Measurements from ENCODE around the gene ITGB7.

ITGB7 gene

DNA sequence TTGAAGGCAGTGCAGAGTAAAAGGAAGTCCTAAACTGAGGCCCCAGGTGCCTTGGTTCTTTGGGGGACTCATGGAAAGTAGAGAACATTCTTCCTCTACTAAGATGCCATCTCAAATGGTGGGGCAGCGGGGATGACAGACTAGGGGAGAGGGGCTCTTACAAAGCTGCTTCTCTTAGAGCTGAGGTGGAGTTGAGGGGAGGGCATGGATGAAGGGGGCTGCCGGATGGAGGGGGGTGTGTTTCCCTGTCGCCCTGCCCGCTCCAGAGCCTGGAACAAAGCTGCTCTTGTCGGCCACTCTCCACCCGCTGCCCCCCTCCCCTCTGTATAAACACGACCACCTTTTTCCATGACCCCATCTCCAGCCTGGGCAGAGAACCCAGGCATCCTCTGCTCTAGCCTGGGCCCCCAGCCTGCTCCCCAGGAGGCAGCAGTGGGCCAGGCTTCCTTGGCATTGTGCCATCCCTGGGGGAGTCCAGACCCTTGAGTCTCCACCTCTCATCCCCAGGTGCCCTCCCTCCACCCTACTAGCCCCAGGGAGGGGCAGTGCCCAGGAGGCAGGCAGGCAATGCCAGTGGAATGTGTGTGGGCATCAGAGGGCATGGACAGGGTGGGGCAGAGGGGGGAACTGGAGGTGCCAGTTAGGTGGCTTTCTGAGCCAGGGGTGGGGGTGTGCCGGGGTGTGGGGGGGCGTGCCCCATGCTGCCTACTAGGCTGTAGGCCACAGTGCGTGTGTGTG is 23.2 kb upstream of the ITGB7 start:
- FAIRE-seq, result no peak

DNA sequence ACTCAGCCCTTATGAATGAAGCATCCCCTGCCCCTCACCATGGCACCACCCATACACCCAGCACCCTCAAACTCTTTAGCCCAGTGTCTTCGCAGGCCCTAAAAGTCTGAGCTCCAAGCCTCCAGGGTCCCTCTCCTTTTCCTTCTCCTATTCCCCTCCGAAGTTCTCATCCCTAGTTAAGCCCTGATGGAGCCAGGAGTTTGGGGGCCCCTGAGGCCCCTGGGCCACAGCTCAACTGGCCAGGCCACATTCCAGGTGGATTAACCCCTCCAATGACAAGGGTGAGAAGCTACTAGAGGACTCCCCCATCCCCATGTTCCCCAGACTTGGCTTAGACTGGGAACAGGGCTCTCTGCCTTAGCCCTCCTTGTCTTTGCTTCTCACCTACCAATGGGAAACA is 22.4 kb upstream of the ITGB7 start:
- no peak for FAIRE-seq

DNA sequence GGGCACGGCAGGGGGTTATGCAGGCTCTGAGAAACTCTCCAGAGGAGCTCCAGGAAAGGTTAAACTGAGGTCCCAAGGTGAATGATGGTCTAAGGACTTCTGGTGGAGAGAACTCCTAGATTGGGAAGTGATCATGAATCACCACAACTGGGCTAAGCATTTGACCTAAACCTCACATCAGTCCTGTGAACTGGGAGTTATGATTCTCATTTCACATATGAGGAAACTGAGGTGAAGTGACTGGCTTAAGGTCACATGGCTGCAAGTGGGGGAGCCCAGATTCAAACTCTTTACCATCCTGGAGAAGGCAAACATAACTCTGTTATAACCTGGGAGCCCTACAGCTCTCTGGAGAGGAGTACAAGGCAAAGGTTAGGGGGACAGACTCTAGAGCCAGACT is 20.8 kb upstream of the ITGB7 start:
- FAIRE-seq, result no peak

DNA sequence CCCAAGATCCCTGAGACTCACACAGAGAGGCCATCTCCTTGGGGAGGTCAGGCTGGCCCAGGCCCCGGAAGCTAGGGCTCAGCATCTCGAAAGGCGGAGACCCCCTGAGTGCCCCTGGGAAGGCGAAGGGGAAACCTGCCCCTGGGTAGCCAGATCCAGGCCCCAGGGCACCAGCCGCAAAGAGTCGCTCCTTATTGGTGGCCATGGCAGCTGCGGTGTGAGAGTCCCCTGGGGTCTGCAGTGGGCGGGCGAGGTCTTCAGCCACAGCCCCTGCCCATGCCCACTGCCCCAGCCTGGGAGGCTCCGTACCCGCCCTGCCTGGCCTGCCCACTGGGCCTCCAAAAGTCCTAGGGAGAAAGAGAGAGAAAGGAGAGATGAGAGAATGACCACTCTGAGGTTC is 20.3 kb upstream of the ITGB7 start:
- FAIRE-seq, result no peak

DNA sequence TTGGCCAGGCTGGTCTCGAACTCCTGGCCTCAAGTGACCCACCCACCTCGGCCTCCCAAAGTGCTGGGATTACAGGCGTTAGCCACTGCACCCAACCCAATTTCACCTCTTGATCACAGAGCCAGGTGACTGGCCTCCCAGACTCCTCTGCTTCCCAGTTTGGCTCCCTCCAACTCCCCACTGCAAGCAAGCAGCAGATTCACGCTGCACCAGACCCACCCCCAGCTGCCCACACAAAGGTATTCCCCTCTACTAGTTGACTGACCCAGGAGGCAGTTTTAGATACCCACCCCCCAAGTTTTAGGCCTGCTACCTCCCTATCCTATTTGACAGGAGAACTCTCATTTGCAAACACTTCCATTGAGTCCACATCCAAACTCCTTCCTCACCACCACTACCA is 19.8 kb upstream of the ITGB7 start:
- no peak for FAIRE-seq

DNA sequence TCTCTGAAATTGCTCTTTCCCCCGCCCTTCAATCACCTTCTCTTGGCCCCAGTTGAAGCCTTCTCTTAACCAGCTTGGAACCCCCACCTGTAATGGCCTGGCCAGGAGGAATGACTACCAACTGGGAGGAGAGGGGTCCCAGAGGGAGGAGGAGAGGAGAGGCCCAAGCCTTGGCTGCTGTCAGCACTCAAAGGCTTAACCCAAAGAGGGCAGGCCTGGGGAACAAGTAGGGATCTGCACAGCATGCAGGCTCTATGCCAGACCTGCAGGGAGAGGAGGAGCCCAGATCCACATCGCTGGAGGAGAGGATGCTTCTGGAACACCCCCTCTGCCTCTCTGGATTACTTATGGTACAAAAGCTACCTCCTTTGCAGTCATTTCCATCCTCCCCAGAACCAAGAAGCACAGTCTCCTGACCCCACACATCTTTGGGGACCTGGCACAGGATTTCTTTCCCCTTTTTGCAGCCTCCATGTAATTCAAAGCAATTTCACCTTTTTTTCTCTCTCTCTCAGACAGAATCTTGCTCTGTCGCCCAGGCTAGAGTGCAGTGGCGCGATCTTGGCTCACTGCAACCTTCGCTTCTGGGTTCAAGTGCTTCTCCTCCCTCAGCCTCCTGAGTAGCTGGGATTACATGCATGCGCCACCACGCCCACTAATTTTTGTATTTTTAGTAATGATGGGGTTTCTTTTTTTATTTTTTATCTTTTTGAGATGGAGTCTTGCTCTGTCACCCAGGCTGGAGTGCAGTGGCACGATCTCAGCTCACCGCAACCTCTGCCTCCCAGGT is 18.8 kb upstream of the ITGB7 start:
- FAIRE-seq, result no peak

DNA sequence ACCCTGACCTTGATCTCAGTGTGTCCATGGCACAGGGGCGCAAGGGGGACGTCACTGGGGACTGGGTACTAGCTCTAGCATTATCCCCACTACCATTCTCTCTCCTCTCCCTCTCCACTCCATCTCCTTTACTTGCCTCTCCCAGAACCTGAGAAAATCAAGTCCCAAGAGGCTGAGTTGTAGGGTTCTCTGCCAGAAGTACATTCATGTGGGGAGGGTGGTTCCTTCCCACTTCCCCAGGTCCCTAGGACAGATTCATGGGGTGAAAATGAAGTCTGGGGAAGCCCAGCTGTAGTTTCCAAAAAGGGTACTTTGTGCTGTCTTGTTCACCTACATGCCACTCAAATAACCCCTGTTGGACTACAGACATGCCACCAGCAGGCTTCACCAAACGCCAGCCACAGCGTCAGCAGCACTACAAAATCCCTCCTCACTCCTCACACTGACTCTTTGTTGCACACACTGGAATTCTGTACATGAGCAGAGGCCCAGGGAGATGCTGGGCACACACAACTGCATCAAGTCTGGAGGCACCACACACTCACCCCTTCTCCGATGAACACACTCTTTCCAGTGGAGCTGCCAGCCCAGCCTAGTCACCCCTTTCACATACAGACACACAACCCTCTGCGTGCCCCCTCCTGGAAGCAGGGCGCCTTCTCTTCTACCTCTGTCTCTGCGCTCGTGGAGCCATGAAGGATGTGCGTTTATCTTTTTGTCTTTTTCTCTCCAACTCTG is 18.0 kb upstream of the ITGB7 start:
- FAIRE-seq, result no peak

DNA sequence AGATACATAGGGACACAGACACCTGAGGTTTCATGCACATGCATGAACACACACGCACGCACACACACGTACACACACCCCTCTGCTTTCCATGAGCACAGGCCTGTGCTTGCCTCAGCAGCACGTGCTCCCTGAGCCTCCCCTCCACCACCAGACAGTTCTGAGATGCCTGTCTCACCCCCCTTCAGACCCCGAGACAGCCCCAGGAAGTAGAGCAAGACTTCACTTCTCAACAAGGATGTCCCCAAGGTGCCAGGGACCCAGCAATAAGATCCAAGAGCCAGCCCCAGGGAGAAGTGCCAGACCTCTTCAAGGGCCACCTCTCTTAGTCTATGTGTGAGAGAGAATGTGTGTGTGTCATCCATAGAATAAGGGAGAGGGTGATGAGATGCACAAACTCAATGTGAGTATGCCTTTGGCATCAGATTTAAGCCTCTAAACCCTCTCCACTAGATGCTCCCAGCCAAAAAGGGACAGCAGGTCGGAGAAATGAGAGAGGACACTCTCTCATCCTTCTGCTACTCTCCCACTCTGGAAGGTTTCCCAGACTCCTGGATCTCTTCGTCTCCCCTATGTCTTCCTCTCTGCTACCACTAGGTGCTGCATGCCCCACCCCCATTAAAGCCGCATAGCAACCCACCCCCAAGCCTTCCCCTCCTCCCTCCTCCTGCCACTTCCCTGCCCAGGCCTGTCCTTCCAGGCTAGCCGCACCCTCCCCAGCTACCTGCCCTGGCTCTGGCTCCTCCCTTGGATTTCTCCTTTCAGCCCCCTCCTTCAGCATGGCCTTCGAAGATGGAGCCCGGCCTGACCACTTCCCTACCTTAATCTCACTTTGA is 17.2 kb upstream of the ITGB7 start:
- no peak for FAIRE-seq

DNA sequence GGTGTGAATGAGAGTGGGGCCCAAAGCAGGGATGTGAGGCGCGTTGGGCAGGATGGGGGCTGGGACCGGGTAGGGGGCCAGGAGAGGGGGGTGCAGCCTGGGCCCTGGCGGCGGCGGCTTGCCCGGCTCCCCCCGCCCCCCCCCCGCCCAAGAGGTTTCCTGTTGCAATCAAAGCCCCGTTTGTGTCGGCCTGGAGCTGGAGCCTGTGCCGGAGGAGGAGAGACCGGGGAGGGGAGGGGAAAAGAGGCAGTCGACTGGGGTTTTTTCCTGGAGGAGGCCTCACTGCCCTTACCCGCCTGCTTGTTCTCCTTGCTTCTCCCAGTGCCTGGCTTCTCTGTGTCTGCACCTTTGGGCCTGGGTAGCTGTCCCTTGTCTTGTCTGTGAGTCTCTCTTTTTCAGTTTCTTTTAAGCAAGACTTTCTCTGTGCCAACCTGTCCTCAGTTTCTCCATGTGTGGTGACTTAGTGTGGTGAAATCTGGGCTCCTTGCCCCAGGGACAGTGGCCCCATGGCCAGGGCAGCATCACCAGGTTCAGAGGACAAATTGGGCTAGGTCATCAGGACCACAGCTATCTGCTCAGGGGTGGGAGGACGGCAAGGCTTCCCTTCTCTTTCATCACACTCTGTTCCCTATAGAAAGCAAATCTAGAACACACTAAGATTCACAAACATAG is 16.5 kb upstream of the ITGB7 start:
- FAIRE-seq, result no peak

DNA sequence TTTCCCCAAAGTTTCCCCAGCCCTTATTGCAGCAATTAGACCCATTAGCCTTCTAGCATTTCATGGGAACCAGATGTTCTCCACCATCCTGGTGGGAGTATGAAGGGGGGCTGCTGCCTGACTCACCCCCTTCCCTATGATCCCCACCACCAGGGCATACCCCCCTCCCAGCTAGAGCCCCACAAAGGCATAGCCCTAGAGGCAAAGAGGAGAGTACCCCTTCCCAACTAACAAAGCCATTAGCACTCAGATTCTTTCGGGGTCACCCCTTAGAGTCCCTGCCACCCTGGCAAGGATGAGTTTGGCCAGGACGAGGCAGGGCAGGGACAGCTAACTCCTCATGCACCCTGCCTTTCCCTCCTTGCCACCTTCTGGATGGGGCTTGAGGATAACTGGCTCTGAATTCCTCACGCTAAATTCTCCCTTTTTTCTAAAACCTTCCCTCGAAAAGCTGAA is 15.8 kb upstream of the ITGB7 start:
- FAIRE-seq, result no peak

DNA sequence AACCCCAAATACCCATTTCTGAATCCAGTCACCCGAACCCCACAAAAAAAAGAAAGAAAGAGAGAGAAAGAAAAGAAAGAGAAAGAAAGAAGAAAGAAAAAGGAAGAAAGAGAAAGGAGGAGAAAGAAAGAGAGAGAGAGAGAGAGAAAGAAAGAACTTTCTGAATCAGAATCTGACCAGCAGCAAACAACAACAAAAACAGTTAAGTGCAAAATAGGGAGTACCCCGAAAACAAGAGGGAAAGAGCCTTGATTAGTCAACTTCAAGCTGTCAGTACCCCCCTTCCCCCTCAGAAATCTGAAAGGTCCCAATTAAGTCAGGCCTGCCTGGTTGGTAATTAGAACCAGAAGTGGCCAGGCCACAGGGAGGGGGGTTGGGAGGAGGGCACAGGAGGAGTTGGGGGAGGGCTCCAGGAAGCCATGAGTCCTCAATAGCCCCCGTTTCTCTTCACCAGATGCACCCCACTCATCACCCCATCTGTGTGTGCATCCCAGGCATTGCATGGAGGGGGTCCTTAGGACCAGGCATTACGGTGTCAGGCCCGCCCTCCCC is 15.2 kb upstream of the ITGB7 start:
- no peak for FAIRE-seq

DNA sequence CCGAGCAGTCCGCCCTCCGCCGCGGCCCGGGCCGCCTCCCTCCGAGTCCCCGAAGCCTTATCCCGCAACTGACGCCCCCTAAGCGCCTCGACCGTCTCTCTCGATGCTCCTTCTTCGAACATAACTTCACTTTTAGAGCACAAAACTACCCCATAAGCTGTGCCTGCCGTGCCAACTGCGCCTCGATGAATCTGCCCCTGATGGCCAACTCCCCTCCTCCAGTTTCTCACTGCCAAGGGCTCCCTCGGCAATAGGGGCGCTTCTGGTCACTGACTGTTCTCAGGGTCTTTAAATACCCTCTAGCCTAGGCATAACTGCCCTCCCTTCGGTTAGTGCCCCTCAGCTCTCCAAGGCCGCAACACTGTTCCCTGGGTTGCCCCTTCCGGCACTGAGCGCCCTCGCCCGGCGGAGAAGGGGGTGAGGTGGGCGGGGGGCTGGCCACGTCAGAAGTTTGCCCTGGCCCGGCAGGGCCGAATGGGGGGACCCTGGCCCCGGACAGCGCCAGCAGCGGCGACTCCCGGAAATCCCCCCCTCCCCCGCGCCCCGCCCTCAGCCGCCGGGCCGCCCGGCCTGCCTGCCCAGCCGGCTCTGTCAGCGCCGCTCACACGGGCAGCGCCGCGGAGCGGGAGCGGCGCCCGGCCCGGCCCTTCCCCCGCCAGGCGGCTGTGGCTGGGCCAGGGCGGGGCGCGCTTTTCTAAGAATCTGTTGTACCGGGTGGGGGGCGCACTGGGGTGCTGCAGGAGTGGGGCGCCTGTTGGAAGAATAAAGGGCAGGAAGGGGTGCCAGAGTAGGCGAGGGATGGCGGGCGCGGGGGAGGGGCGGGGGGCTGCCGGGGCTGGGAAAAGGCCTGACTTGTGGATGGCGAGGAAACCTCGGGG is 14.4 kb upstream of the ITGB7 start:
- FAIRE-seq, result no peak

DNA sequence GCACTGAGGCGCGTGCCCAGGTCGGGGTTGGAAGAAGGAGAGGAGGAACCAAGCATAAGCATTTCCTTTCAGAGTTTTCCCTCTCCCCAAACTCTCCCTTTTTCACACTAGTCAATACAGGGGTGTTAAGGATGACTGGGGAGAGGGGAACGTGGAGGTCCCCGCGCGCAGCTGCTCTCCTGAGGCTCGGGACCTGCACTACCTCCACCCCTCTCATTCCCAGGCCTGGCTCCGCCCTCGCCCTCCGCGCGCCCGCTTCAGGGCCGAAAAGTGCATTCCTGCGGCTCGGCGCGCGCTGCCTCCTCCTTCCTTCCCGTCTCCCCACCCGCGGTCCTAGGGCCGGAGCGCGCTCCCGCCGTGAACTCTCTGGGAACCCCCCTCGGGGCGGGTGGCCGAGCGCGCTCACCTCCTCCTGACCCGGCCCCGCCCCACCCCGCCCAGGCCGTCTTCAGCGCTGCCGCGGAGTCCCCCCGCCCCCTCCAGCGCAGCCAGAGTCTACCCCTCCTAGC is 13.7 kb upstream of the ITGB7 start:
- FAIRE-seq, result no peak

DNA sequence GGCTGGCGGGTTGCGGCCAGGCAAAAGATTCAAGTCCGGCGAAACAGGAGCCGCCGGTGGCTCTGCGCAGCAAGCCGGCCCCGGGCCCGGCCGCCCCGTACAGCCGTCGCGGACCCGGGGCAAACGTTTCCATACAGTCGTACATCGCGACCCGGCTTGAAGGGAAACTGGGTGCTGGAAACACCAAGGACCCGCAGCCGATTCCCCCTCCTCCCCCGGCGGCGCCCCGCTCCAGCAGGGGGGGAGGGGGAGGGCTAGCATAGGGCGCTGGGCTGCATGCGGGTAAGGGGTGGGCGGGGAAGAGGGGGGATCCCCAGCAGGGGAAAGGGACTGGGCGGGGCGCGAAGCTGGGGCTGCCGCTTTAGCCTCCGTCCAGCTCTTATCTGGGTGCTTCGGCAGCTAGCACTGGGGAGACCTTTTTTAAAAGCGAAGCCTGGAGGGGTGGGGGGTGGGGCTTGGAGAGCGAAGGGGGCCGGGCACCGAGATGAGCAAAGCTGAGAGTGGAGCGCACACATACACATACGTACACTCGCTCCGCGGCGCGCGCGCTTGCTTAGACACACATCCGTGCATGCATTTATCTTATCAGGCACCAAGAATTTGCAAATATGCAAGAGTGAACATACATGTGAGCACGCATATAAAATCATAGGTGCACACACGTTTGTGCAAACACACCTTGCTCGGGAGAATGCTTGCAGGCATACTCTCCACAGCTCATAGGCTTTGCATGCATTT is 13.1 kb upstream of the ITGB7 start:
- no peak for FAIRE-seq

DNA sequence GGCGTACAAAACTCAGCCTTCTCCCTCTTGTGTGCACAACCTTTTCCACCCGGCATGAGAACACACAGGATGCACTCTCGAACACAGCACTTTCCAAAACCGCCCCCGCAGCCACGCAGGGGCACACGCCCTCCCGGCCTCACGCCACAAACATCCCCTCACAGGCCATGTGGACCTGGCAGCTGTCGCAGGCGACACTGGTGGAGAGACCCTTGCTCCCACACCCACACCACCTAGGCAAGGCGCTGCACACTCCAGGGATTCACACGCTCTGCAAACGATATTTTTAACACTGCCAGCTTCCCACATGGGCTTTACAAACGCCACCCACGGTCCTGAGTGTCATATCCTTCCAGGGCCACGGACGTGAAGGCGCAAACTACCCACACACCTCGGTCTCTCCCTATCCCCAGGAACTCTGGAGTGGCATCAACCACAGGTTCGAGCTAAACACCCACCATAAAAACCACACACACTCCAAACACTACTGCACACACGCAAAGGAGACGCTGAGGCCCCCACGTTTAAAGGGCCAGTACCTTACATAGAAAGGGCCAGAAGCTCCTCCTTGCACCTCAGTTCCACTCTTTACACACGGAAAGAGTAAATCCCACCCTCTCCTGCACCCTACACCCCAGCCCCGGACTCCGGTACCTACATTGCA is 12.4 kb upstream of the ITGB7 start:
- no peak for FAIRE-seq

DNA sequence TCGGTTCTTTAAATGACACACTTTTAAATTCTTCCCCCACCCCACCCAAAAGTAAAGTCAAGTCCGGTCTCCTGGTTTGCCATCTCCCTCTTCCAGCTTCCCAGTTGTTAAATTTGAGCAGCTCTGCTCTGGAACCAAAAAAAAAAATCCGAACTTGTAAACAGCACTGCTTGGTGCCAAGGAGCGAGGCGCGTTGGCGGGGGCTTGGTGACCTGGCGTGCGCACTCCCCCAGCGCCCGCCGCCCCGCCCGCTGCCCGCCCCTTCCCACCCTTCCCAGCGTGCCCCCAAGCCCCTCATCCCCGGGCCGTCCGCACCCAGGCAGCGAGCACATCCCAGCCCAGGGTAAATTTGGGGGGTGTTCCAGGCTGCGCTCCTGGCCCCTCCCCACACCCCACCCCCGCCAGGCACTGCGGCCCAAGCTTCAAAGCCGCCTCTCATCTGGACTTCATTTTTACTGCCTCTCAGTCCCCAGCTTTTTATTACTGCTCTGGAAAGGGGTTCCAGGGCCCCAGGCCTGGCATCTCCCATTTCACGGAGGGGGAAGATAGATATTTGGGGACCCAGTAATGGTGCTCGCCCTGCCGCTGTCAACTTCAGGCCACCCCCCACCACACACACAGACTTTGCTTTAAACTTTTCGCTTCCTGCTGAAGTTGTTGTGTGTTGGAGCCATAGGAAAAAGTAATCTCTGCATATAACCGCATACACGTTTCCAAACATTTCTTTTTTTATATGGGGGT is 11.7 kb upstream of the ITGB7 start:
- FAIRE-seq, result no peak

DNA sequence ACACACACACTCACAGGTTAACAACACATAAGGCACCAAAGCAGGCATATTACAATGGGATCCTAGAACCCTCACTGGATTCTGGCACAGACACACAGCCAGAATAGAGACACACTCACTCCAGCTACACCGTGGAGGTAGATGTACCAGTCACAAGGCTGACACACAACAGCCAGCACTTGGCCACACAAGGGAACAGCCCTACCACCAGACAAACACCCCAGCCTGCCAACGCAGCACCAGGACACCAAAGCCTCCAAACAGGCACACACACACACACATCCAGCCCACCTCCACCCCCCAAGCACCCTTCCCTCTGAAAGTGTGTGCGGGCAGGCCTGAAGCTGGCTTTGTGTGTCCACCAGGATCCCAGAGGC is 10.9 kb upstream of the ITGB7 start:
- no peak for FAIRE-seq
